GM12865 (cell line): ENCODE results near the gene TMEM132D.

Experiments used
- DNase-seq: peaks from one replicate; pipeline ENCODE4 v3.0.0; 2010; ENCODE audit warnings: low read depth
- H3K4me3 ChIP-seq: 2 replicates; pipeline ENCODE4 v1.5.1; 2011; ENCODE audit warnings: mild to moderate bottlenecking, low read depth, low read length, control low read depth
- CTCF ChIP-seq: IDR thresholded peaks from 2 replicates; pipeline ENCODE4 v1.5.1; 2011; ENCODE audit warnings: low read length, control low read depth, low read depth, inconsistent platforms; ENCODE audit not compliant: insufficient read depth; ENCODE audit errors: missing control alignments

Gene TMEM132D

GRCh38 chr12:129753586-129753985, 150.2 kb downstream of the TMEM132D start:
- TF ChIP-seq CTCF = no peak
- DNase-seq = no peak
- H3K4me3 ChIP-seq = no peak overlapping the region

GRCh38 chr12:129750421-129750820, 153.4 kb downstream of the TMEM132D start:
- H3K4me3 ChIP-seq = no peak overlapping the region
- no peak for DNase-seq
- no peak for TF ChIP-seq CTCF

- TF ChIP-seq CTCF = no peak
Observed at GRCh38 chr12:129746318-129746717, 157.5 kb downstream of the TMEM132D start.

GRCh38 chr12:129729170-129729569, 174.7 kb downstream of the TMEM132D start:
- no peak for DNase-seq
- TF ChIP-seq CTCF = no peak
- no peak overlapping the region for H3K4me3 ChIP-seq

More at GRCh38 chr12:129746318-129746717, 157.5 kb downstream of the TMEM132D start:
- DNase-seq = no peak
- no peak overlapping the region for H3K4me3 ChIP-seq

GRCh38 chr12:129727100-129727499, 176.7 kb downstream of the TMEM132D start:
- H3K4me3 ChIP-seq = no peak overlapping the region
- no peak for TF ChIP-seq CTCF
- DNase-seq = no peak

- TF ChIP-seq CTCF = no peak
Observed at GRCh38 chr12:129723260-129723659, 180.6 kb downstream of the TMEM132D start.

GRCh38 chr12:129720618-129721017, 183.2 kb downstream of the TMEM132D start:
- DNase-seq = no peak
- no peak overlapping the region for H3K4me3 ChIP-seq
- TF ChIP-seq CTCF = no peak

More at GRCh38 chr12:129723260-129723659, 180.6 kb downstream of the TMEM132D start:
- no peak overlapping the region for H3K4me3 ChIP-seq
- DNase-seq = no peak
